MM.1S (cell line): ENCODE data around the gene CCDC9.

Experiments used
- CTCF ChIP-seq: fragments of 300-600 bp; sonication (generic); IDR thresholded peaks from 2 replicates; pipeline ENCODE4 v1.5.1; 2016; ENCODE audit warnings: antibody characterized with exemption, low read length, mixed read lengths
- EZH2 ChIP-seq: fragments of 300-600 bp; sonication (generic); optimal IDR thresholded peaks from 2 replicates; pipeline ENCODE3; 2017; ENCODE audit warnings: low read depth, mild to moderate bottlenecking, antibody characterized with exemption, low read length, mixed read lengths
- EZH2phosphoT487 ChIP-seq: fragments of 300-600 bp; sonication (generic); IDR thresholded peaks from 2 replicates; pipeline ENCODE4 v1.6.1; 2018; ENCODE audit warnings: antibody characterized with exemption, low read length

- peak; percentile 56 for TF ChIP-seq CTCF
- TF ChIP-seq EZH2 = no peak
- TF ChIP-seq EZH2phosphoT487 = no peak
These were observed 24.0 kb downstream of the CCDC9 start for GRCh38 chr19:47280183-47280797.
